ENCODE measurements around the gene NOS1AP. TPM values are rescaled to one million over a fixed set of nuclear protein-coding genes. Genes with fewer than 3 reads are reported as not detected.

NOS1AP gene
- total RNA-seq, 1 donor from 2014 or later = 4.5 TPM

GRCh38 chr1:162128693-162129356 is 59.3 kb downstream of the NOS1AP start:
- Mint-ChIP-seq H3K27me3 (ENCODE audit: low read depth) (no peaks in the 10 kb centered on the region), H3K4me1 (ENCODE audit: low read depth) (peaks cover 3% of the 10 kb centered on the region), H3K9me3 (ENCODE audit: low read depth) (peaks cover 5% of the 10 kb centered on the region), H3K27ac (ENCODE audit: unreplicated experiment) (no peak overlapping the region), H3K36me3 (ENCODE audit: low read depth) (peaks cover 2% of the 10 kb centered on the region), H3K4me3 (ENCODE audit: unreplicated experiment) (no peak overlapping the region)
- TF ChIP-seq CTCF (IDR thresholded peaks at IDR 0.05) = no peak
- DNase-seq (ENCODE audit: low spot score) = no peak

- TF ChIP-seq CTCF (IDR thresholded peaks at IDR 0.05) = no peak
- no peaks in the 10 kb centered on the region for H3K27me3 Mint-ChIP-seq (ENCODE audit: low read depth)
- H3K27ac Mint-ChIP-seq (ENCODE audit: unreplicated experiment) = no peak overlapping the region
- peaks cover 5% of the 10 kb centered on the region for H3K9me3 Mint-ChIP-seq (ENCODE audit: low read depth)
- H3K36me3 Mint-ChIP-seq (ENCODE audit: low read depth) = peaks cover 2% of the 10 kb centered on the region
- no peak overlapping the region for H3K4me3 Mint-ChIP-seq (ENCODE audit: unreplicated experiment)
- no peak for DNase-seq (ENCODE audit: low spot score)
- H3K4me1 Mint-ChIP-seq (ENCODE audit: low read depth) = peaks cover 4% of the 10 kb centered on the region
Observed at GRCh38 chr1:162130308-162130707, 60.8 kb downstream of the NOS1AP start.

DNA sequence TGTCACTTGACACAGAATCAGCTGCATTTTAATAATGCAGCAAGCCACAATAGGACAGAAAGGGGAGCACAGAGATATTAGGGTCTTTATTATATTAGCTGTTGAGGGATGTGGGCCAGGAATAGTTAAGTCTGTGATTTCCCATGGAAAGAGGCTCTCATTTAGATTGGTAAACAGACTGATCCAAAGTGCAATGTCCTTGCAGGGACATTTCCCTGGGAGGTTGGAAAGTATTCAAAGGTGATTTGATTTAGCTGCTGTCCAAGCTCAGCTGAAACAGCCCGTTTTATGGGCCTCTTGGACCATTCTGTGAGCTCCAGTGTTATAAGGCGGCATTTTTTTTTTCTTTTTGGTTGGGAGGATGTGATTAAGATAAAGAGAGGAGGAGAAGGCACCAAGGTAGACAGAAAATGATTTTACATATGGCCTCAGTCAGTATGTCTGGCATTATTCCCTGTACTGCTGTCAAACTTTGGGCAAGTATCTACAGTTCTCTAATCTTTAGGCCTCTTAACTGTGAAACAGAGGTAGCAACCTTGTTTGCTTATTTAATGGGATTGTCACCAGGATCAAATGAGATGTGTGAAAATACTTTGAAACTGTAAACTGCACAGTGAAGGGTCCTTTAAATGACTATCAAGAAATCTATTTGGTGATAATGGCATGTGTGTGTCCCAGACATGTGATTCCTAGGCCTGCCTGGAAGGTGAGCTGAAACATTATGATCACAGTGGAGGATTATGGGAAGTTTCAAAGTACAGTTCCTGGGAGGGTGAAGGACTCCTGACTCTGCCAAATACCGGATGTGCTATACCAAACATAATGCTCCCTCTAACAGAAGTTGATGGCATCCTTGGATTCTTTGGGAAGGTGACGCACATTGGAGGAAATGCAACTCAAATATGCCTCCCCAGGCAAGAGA is 62.2 kb downstream of the NOS1AP start:
- TF ChIP-seq CTCF (IDR thresholded peaks at IDR 0.05) = no peak
- DNase-seq (ENCODE audit: low spot score) = no peak
- Mint-ChIP-seq H3K27me3 (ENCODE audit: low read depth) (no peaks in the 10 kb centered on the region), H3K36me3 (ENCODE audit: low read depth) (no peaks in the 10 kb centered on the region), H3K27ac (ENCODE audit: unreplicated experiment) (no peak overlapping the region), H3K9me3 (ENCODE audit: low read depth) (no peaks in the 10 kb centered on the region), H3K4me1 (ENCODE audit: low read depth) (peaks cover 12% of the 10 kb centered on the region), H3K4me3 (ENCODE audit: unreplicated experiment) (no peak overlapping the region)

DNA sequence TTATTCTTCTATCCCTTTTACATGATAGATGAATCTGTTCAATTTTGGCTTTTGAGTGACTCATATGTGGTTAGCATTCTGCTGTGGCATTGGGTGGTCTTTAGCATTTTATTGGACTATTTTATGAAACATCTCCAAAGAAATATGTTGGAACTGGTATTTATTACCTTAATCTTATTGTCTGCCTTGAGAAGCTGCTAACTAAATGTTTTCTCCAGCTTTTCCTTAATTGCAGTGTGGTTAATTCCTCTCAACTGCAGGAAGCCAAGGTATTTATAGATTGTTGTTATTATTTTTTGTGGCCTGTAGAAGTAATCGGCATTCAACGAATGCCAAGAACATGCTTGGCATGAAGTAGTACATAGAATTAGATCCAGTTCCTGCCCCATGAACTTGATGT is 64.1 kb downstream of the NOS1AP start:
- Mint-ChIP-seq H3K9me3 (ENCODE audit: low read depth) (no peaks in the 10 kb centered on the region), H3K36me3 (ENCODE audit: low read depth) (no peaks in the 10 kb centered on the region), H3K27me3 (ENCODE audit: low read depth) (no peaks in the 10 kb centered on the region), H3K27ac (ENCODE audit: unreplicated experiment) (no peak overlapping the region), H3K4me3 (ENCODE audit: unreplicated experiment) (no peak overlapping the region), H3K4me1 (ENCODE audit: low read depth) (peaks cover 22% of the 10 kb centered on the region)
- no peak for DNase-seq (ENCODE audit: low spot score)
- TF ChIP-seq CTCF (IDR thresholded peaks at IDR 0.05) = no peak

GRCh38 chr1:162134646-162135045 is 65.2 kb downstream of the NOS1AP start:
- no peak for DNase-seq (ENCODE audit: low spot score)
- Mint-ChIP-seq H3K4me3 (ENCODE audit: unreplicated experiment) (no peak overlapping the region), H3K27ac (ENCODE audit: unreplicated experiment) (no peak overlapping the region), H3K36me3 (ENCODE audit: low read depth) (no peaks in the 10 kb centered on the region), H3K9me3 (ENCODE audit: low read depth) (no peaks in the 10 kb centered on the region), H3K4me1 (ENCODE audit: low read depth) (peaks cover 22% of the 10 kb centered on the region), H3K27me3 (ENCODE audit: low read depth) (no peaks in the 10 kb centered on the region)
- TF ChIP-seq CTCF (IDR thresholded peaks at IDR 0.05) = no peak
